Naive thymus-derived CD4-positive, alpha-beta T cell (primary cell): ENCODE measurements around the gene COL5A1. TPM values are rescaled to one million over a fixed set of nuclear protein-coding genes. Genes with fewer than 3 reads are reported as not detected.
A peak's percentile ranks its signal among the peaks of the same experiment; 100 is the strongest.

Experiments
- ATAC-seq: fragments of 150-1000 bp; cut with Tn5 transposase; 2 replicates; pipeline ENCODE4 v1.10.0; 2021; ENCODE audit warnings: mild to moderate bottlenecking, moderate library complexity
- CTCF ChIA-PET: fragments of 350-600 bp; sonication (Branson Sonifier 250); formaldehyde crosslinking; loops from one replicate; lab custom pipeline; 2021; ENCODE audit warnings: antibody characterized with exemption; lab: Charles Lee
- POLR2A ChIA-PET: fragments of 350-600 bp; sonication (Branson Sonifier 250); formaldehyde crosslinking; loops from one replicate; lab custom pipeline; 2021; ENCODE audit warnings: antibody characterized with exemption, inconsistent platforms; lab: Charles Lee
- DNase-seq, 9 donors: peaks; one replicate each; pipeline versions ENCODE4 v3.0.0 to v3.0.0-alpha.2; 2020 to 2022; ENCODE audit warnings: mixed read lengths in 1 of 9
- H3K27ac ChIP-seq: one replicate; pipeline ENCODE4 v1.7.0; 2013; ENCODE audit warnings: mild to moderate bottlenecking, low read depth, low read length, moderate library complexity
- H3K27me3 ChIP-seq, 2 donors: one replicate each; pipeline ENCODE4 v1.7.0; 2013; ENCODE audit warnings: low read length in 2 of 2, mild to moderate bottlenecking in 2 of 2, moderate library complexity in 2 of 2; ENCODE audit not compliant: control insufficient read depth in 2 of 2, insufficient read depth in 2 of 2
- H3K36me3 ChIP-seq, 3 experiments: 1 replicate in 2 of 3; 2 replicates in 1 of 3; pipeline ENCODE4 v1.7.0; 2013; ENCODE audit warnings: low read length in 3 of 3, mild to moderate bottlenecking in 3 of 3, moderate library complexity in 1 of 3; ENCODE audit not compliant: insufficient read depth in 3 of 3, control insufficient read depth in 2 of 3
- H3K4me1 ChIP-seq, 2 donors: one replicate each; pipeline ENCODE4 v1.7.0; 2013; ENCODE audit warnings: low read length in 2 of 2, mild to moderate bottlenecking in 2 of 2, moderate library complexity in 1 of 2; ENCODE audit not compliant: control insufficient read depth in 2 of 2, insufficient read depth in 2 of 2
- H3K4me3 ChIP-seq: 2 replicates; pipeline ENCODE4 v1.7.0; 2013; ENCODE audit warnings: mild to moderate bottlenecking, low read length
- H3K9me3 ChIP-seq, 3 experiments: 1 replicate in 2 of 3; 2 replicates in 1 of 3; pipeline ENCODE4 v1.7.0; 2013; ENCODE audit warnings: low read length in 3 of 3; ENCODE audit not compliant: control insufficient read depth in 2 of 3
- H3K27ac Mint-ChIP-seq, 9 donors: one replicate each; pipeline ENCODE4 v1.8.0; 2020 to 2022; ENCODE audit warnings: mixed read lengths in 9 of 9, mild to moderate bottlenecking in 8 of 9, moderate library complexity in 5 of 9, inconsistent platforms in 2 of 9
- H3K27me3 Mint-ChIP-seq, 5 donors: one replicate each; pipeline ENCODE4 v1.8.0; 2021 to 2022; ENCODE audit warnings: mixed read lengths in 5 of 5, mild to moderate bottlenecking in 1 of 5
- H3K36me3 Mint-ChIP-seq, 5 donors: one replicate each; pipeline ENCODE4 v1.8.0; 2020 to 2022; ENCODE audit warnings: mixed read lengths in 5 of 5, mild to moderate bottlenecking in 3 of 5, inconsistent platforms in 1 of 5
- H3K4me1 Mint-ChIP-seq, 7 donors: one replicate each; pipeline ENCODE4 v1.8.0; 2020 to 2022; ENCODE audit warnings: mixed read lengths in 7 of 7, mild to moderate bottlenecking in 3 of 7, inconsistent platforms in 1 of 7
- H3K4me3 Mint-ChIP-seq, 10 donors: one replicate each; pipeline ENCODE4 v1.8.0; 2020 to 2022; ENCODE audit warnings: mild to moderate bottlenecking in 10 of 10, mixed read lengths in 10 of 10, moderate library complexity in 6 of 10, inconsistent platforms in 2 of 10
- H3K9me3 Mint-ChIP-seq, 11 donors: one replicate each; pipeline ENCODE4 v1.8.0; 2020 to 2022; ENCODE audit warnings: mixed read lengths in 11 of 11, mild to moderate bottlenecking in 4 of 11, inconsistent platforms in 1 of 11, moderate library complexity in 1 of 11
- intact Hi-C, 2 donors: fragments of 100-400 bp; cut with micrococcal nuclease; formaldehyde crosslinking; loops; one replicate each; pipeline ENCODE4 v1.15.1; 2023
- polyA plus RNA-seq, 2 donors: library from polyadenylated mRNA; unstranded; fragments of 300-500 nt; fragmentation: Illumina TruSeq; gene quantifications; one replicate each; pipeline ENCODE4 v1.2.3, GENCODE V29; 2021
- total RNA-seq, 6 experiments: library from RNA in 5 of 6; stranded (reverse) in 5 of 6; gene quantifications; 1 replicate in 5 of 6; 2 replicates in 1 of 6; pipeline ENCODE4 v1.2.3 and lab custom pipeline; 2021 to 2026

Gene COL5A1
- total and polyA plus RNA-seq, 7 experiments from 2014 or later: 0.16 to 0.56 (median 0.24) TPM; not detected in 2

GRCh38 chr9:134694368-134694665 is 52.7 kb downstream of the COL5A1 start:
- DNase-seq: no peak
- CTCF ChIA-PET: no interaction called here
- no peaks in the 10 kb centered on the region for H3K27me3 ChIP-seq

GRCh38 chr9:134694714-134695113 is 53.1 kb downstream of the COL5A1 start:
- H3K27ac ChIP-seq: no peak overlapping the region
- H3K4me3 Mint-ChIP-seq: no peak overlapping the region
- CTCF ChIA-PET: no interaction called here
- H3K9me3 ChIP-seq: no peaks in the 10 kb centered on the region
- H3K27me3 ChIP-seq: no peaks in the 10 kb centered on the region
- intact Hi-C loops: loop anchor here in 1 of 2 donors (10.0 kb wide), 1 partner anchor 650 kb away; no protein-coding TSS in a partner anchor
- no peak overlapping the region for H3K27ac Mint-ChIP-seq
- H3K36me3 Mint-ChIP-seq: no peaks in the 10 kb centered on the region
- H3K4me1 Mint-ChIP-seq: peaks cover 0 to 13% (median 7%) of the 10 kb centered on the region in 7 donors
- DNase-seq (no peak), ATAC-seq (no peak)
- peaks cover 0 to 1% (median 0%) of the 10 kb centered on the region in 11 donors for H3K9me3 Mint-ChIP-seq
- H3K4me1 ChIP-seq: no peaks in the 10 kb centered on the region
- POLR2A ChIA-PET: no interaction called here
- H3K27me3 Mint-ChIP-seq: peaks cover 0 to 5% (median 2%) of the 10 kb centered on the region in 5 donors
- no peak overlapping the region for H3K4me3 ChIP-seq
- no peaks in the 10 kb centered on the region for H3K36me3 ChIP-seq

More at GRCh38 chr9:134694368-134694665, 52.7 kb downstream of the COL5A1 start:
- Mint-ChIP-seq H3K4me1 (peaks cover 0 to 13% (median 7%) of the 10 kb centered on the region in 7 donors), H3K36me3 (no peaks in the 10 kb centered on the region), H3K27ac (no peak overlapping the region), H3K27me3 (peaks cover 0 to 5% (median 2%) of the 10 kb centered on the region in 5 donors), H3K9me3 (no peaks in the 10 kb centered on the region), H3K4me3 (no peak overlapping the region)
- POLR2A ChIA-PET: interaction anchor here (0.6 kb wide), 1 partner anchor 12 kb away, joined by 3 read pairs; no protein-coding TSS in a partner anchor
- no peaks in the 10 kb centered on the region for H3K4me1 ChIP-seq
- no peak overlapping the region for H3K27ac ChIP-seq
- no peaks in the 10 kb centered on the region for H3K36me3 ChIP-seq
- H3K4me3 ChIP-seq: no peak overlapping the region
- no peak for ATAC-seq
- intact Hi-C loops: loop anchor here in 1 of 2 donors (10.0 kb wide), 1 partner anchor 650 kb away; no protein-coding TSS in a partner anchor
- H3K9me3 ChIP-seq: no peaks in the 10 kb centered on the region

GRCh38 chr9:134695144-134695543 is 53.5 kb downstream of the COL5A1 start:
- Mint-ChIP-seq H3K9me3 (peaks cover 0 to 1% (median 0%) of the 10 kb centered on the region in 11 donors), H3K4me1 (peaks cover 0 to 13% (median 7%) of the 10 kb centered on the region in 7 donors), H3K27me3 (peaks cover 0 to 4% (median 2%) of the 10 kb centered on the region in 5 donors), H3K36me3 (no peaks in the 10 kb centered on the region), H3K27ac (no peak overlapping the region), H3K4me3 (no peak overlapping the region)
- CTCF ChIA-PET: no interaction called here
- DNase-seq: no peak
- Histone ChIP-seq H3K27me3 (no peaks in the 10 kb centered on the region), H3K9me3 (no peaks in the 10 kb centered on the region), H3K27ac (no peak overlapping the region), H3K4me3 (no peak overlapping the region), H3K36me3 (no peaks in the 10 kb centered on the region), H3K4me1 (no peaks in the 10 kb centered on the region)
- ATAC-seq: no peak
- POLR2A ChIA-PET: no interaction called here
- intact Hi-C loops: loop anchor here in 1 of 2 donors (10.0 kb wide), 1 partner anchor 650 kb away; no protein-coding TSS in a partner anchor

- H3K27ac Mint-ChIP-seq: no peak overlapping the region
- H3K27ac ChIP-seq: no peak overlapping the region
- peaks cover 0 to 13% (median 7%) of the 10 kb centered on the region in 7 donors for H3K4me1 Mint-ChIP-seq
- POLR2A ChIA-PET: no interaction called here
- H3K27me3 Mint-ChIP-seq: peaks cover 0 to 4% (median 0%) of the 10 kb centered on the region in 5 donors
- DNase-seq (no peak), ATAC-seq (no peak)
- no peaks in the 10 kb centered on the region for H3K27me3 ChIP-seq
- H3K4me1 ChIP-seq: no peaks in the 10 kb centered on the region
- H3K9me3 Mint-ChIP-seq: peaks cover 0 to 1% (median 0%) of the 10 kb centered on the region in 11 donors
- CTCF ChIA-PET: no interaction called here
- intact Hi-C loops: loop anchor here in 1 of 2 donors (10.0 kb wide), 1 partner anchor 648 kb away; no protein-coding TSS in a partner anchor
- H3K9me3 ChIP-seq: no peaks in the 10 kb centered on the region
- no peak overlapping the region for H3K4me3 Mint-ChIP-seq
- H3K4me3 ChIP-seq: no peak overlapping the region
- no peaks in the 10 kb centered on the region for H3K36me3 Mint-ChIP-seq
- H3K36me3 ChIP-seq: no peaks in the 10 kb centered on the region
Observed at GRCh38 chr9:134696433-134696832, 54.8 kb downstream of the COL5A1 start.

- Histone ChIP-seq H3K27me3 (no peaks in the 10 kb centered on the region), H3K4me3 (no peak overlapping the region), H3K4me1 (no peaks in the 10 kb centered on the region), H3K27ac (no peak overlapping the region), H3K36me3 (no peaks in the 10 kb centered on the region), H3K9me3 (no peaks in the 10 kb centered on the region)
- Mint-ChIP-seq H3K4me1 (peaks cover 0 to 9% (median 4%) of the 10 kb centered on the region in 7 donors), H3K27me3 (peaks cover 0 to under 1% (median 0%) of the 10 kb centered on the region in 5 donors), H3K36me3 (no peaks in the 10 kb centered on the region), H3K27ac (no peak overlapping the region), H3K4me3 (no peak overlapping the region), H3K9me3 (peaks cover 0 to 1% (median 0%) of the 10 kb centered on the region in 11 donors)
- POLR2A ChIA-PET: no interaction called here
- DNase-seq: no peak
- no peak for ATAC-seq
- intact Hi-C loops: loop anchor here in 1 of 2 donors (10.0 kb wide), 1 partner anchor 647 kb away; no protein-coding TSS in a partner anchor
- CTCF ChIA-PET: no interaction called here
Observed at GRCh38 chr9:134698111-134698510, 56.5 kb downstream of the COL5A1 start.

- no peak overlapping the region for H3K4me3 Mint-ChIP-seq
- CTCF ChIA-PET: no interaction called here
- H3K27ac ChIP-seq: no peak overlapping the region
- H3K36me3 ChIP-seq: no peaks in the 10 kb centered on the region
- no peak overlapping the region for H3K4me3 ChIP-seq
- H3K27me3 ChIP-seq: no peaks in the 10 kb centered on the region
- peak; percentile 52 for ATAC-seq
- no peak overlapping the region for H3K27ac Mint-ChIP-seq
- H3K9me3 ChIP-seq: no peaks in the 10 kb centered on the region
- POLR2A ChIA-PET: no interaction called here
- peak in 6 of 9 donors; percentile 13 to 54 (median 26) for DNase-seq
- no peaks in the 10 kb centered on the region for H3K27me3 Mint-ChIP-seq
- intact Hi-C loops: loop anchor here in 1 of 2 donors (10.0 kb wide), 1 partner anchor 646 kb away; no protein-coding TSS in a partner anchor
- H3K9me3 Mint-ChIP-seq: peaks cover 0 to 1% (median 0%) of the 10 kb centered on the region in 11 donors
- H3K4me1 ChIP-seq: no peaks in the 10 kb centered on the region
- no peaks in the 10 kb centered on the region for H3K36me3 Mint-ChIP-seq
- H3K4me1 Mint-ChIP-seq: peaks cover 0 to 3% (median 0%) of the 10 kb centered on the region in 7 donors
Observed at GRCh38 chr9:134698587-134699342, 57.2 kb downstream of the COL5A1 start.
